Neural progenitor cell (in vitro differentiated cells): ENCODE data around the gene GAS2L1. TPM values are rescaled to one million over a fixed set of nuclear protein-coding genes. Genes with fewer than 3 reads are reported as not detected.
"Not testable (repeated sequence)": the region's sequence is repeated elsewhere in the genome, so short reads cannot be mapped to it uniquely, and the experiment has no call there.

Experiments
- DNase-seq: peaks from one replicate; pipeline ENCODE4 v3.0.0-alpha.2; 2016; ENCODE audit warnings: low spot score
- H2AFZ ChIP-seq: fragments of 200-600 bp; sonication (generic); replicated peaks from 2 replicates; pipeline ENCODE4 v1.6.1; 2016; ENCODE audit warnings: antibody characterized with exemption
- H3F3A ChIP-seq: fragments of 200-600 bp; sonication (generic); 2 replicates; pipeline ENCODE4 v1.6.1; 2016; ENCODE audit warnings: antibody characterized with exemption, low read depth
- H3K27ac ChIP-seq: fragments of 200-600 bp; sonication (generic); 2 replicates; pipeline ENCODE4 v1.5.1; 2016; ENCODE audit warnings: mild to moderate bottlenecking
- H3K27me3 ChIP-seq: fragments of 200-600 bp; sonication (generic); 2 replicates; pipeline ENCODE4 v1.6.1; 2016; ENCODE audit warnings: mild to moderate bottlenecking, moderate library complexity
- H3K36me3 ChIP-seq: fragments of 200-600 bp; sonication (generic); 2 replicates; pipeline ENCODE4 v1.5.1; 2016
- H3K4me1 ChIP-seq: fragments of 200-600 bp; sonication (generic); 2 replicates; pipeline ENCODE4 v1.6.1; 2016; ENCODE audit warnings: mixed run types
- H3K4me2 ChIP-seq: fragments of 200-600 bp; sonication (generic); 2 replicates; pipeline ENCODE4 v1.6.1; 2016
- H3K4me3 ChIP-seq: fragments of 200-600 bp; sonication (generic); 2 replicates; pipeline ENCODE4 v1.5.1; 2016
- H3K79me2 ChIP-seq: fragments of 200-600 bp; sonication (generic); 2 replicates; pipeline ENCODE4 v1.6.1; 2016; ENCODE audit warnings: low read depth
- H3K9ac ChIP-seq: fragments of 200-600 bp; sonication (generic); 2 replicates; pipeline ENCODE4 v1.6.1; 2016
- H3K9me3 ChIP-seq: fragments of 200-600 bp; sonication (generic); 2 replicates; pipeline ENCODE4 v1.5.1; 2016; ENCODE audit warnings: low read depth
- H4K20me1 ChIP-seq: fragments of 200-600 bp; sonication (generic); 2 replicates; pipeline ENCODE4 v1.6.1; 2016; ENCODE audit warnings: low read depth
- H3K27ac Mint-ChIP-seq: 3 replicates; pipeline ENCODE4 v1.8.0; 2021; ENCODE audit warnings: mixed read lengths
- H3K27me3 Mint-ChIP-seq: 2 replicates; pipeline ENCODE4 v1.8.0; 2022; ENCODE audit warnings: low read depth, mild to moderate bottlenecking, inconsistent platforms, moderate library complexity, mixed read lengths; ENCODE audit not compliant: insufficient read depth
- H3K36me3 Mint-ChIP-seq: 3 replicates; pipeline ENCODE4 v1.8.0; 2021; ENCODE audit warnings: mixed read lengths
- H3K4me1 Mint-ChIP-seq: 3 replicates; pipeline ENCODE4 v1.8.0; 2021; ENCODE audit warnings: mixed read lengths
- H3K4me3 Mint-ChIP-seq: 3 replicates; pipeline ENCODE4 v1.8.0; 2021; ENCODE audit warnings: mild to moderate bottlenecking, moderate library complexity, mixed read lengths
- H3K9me3 Mint-ChIP-seq: 3 replicates; pipeline ENCODE4 v1.8.0; 2020; ENCODE audit warnings: mixed read lengths
- CTCF ChIP-seq: fragments of 200-600 bp; sonication (generic); IDR thresholded peaks from 2 replicates; pipeline ENCODE4 v1.5.1; 2017; ENCODE audit warnings: antibody characterized with exemption, mild to moderate bottlenecking
- EZH2 ChIP-seq: fragments of 200-600 bp; sonication (generic); IDR thresholded peaks from 2 replicates; pipeline ENCODE4 v1.6.1; 2017; ENCODE audit warnings: antibody characterized with exemption, mild to moderate bottlenecking, moderate library complexity
- EZH2phosphoT487 ChIP-seq: fragments of 200-600 bp; sonication (generic); IDR thresholded peaks from 2 replicates; pipeline ENCODE4 v1.6.1; 2017; ENCODE audit warnings: antibody characterized with exemption
- microRNA-seq: library from miRNA; unstranded; fragments of <30 nt; microRNA quantifications from one replicate; pipeline ENCODE4, GENCODE V29; 2016
- small RNA-seq: library from RNA; depleted of rRNA; stranded (forward); fragments of <200 nt; gene quantifications from one replicate; pipeline ENCODE3, GENCODE V24; 2015
- total RNA-seq: library from RNA; depleted of rRNA; stranded (reverse); fragments of >200 nt; gene quantifications from 2 replicates; pipeline ENCODE4 v1.2.3, GENCODE V29; 2015; ENCODE audit warnings: low replicate concordance

GAS2L1 gene
- total RNA-seq, 1 donor from 2014 or later: 0.95 TPM

- no peak overlapping the region for H3K4me3 ChIP-seq
- TF ChIP-seq CTCF (no peak), EZH2 (no peak), EZH2phosphoT487 (no peak)
- Mint-ChIP-seq H3K36me3 (peaks cover 21% of the 10 kb centered on the region), H3K4me1 (no peaks in the 10 kb centered on the region), H3K4me3 (no peak overlapping the region), H3K27me3 (peaks cover 8% of the 10 kb centered on the region), H3K9me3 (no peaks in the 10 kb centered on the region), H3K27ac (no peak overlapping the region)
- no peak overlapping the region for H3K9ac ChIP-seq
- H3K4me1 ChIP-seq: no peaks in the 10 kb centered on the region
- H3F3A ChIP-seq: no peaks in the 10 kb centered on the region
- H3K4me2 ChIP-seq: no peak overlapping the region
- DNase-seq: no peak
- H3K36me3 ChIP-seq: no peaks in the 10 kb centered on the region
- H2AFZ ChIP-seq: no peak overlapping the region
- no peak overlapping the region for H3K27ac ChIP-seq
- H3K27me3 ChIP-seq: no peaks in the 10 kb centered on the region
- no peaks in the 10 kb centered on the region for H4K20me1 ChIP-seq
- no peaks in the 10 kb centered on the region for H3K79me2 ChIP-seq
- no peaks in the 10 kb centered on the region for H3K9me3 ChIP-seq
These were observed 46.8 kb downstream of the GAS2L1 start for GRCh38 chr22:29353286-29353685.

GRCh38 chr22:29353860-29354259 lies 47.4 kb downstream of the GAS2L1 start:
- H3K4me1 ChIP-seq: no peaks in the 10 kb centered on the region
- H3K9ac ChIP-seq: no peak overlapping the region
- H3K4me2 ChIP-seq: no peak overlapping the region
- Mint-ChIP-seq H3K9me3 (no peaks in the 10 kb centered on the region), H3K27ac (no peak overlapping the region), H3K4me1 (no peaks in the 10 kb centered on the region), H3K27me3 (peaks cover 8% of the 10 kb centered on the region), H3K36me3 (peaks cover 17% of the 10 kb centered on the region), H3K4me3 (no peak overlapping the region)
- H3K36me3 ChIP-seq: no peaks in the 10 kb centered on the region
- no peaks in the 10 kb centered on the region for H3F3A ChIP-seq
- no peak overlapping the region for H3K27ac ChIP-seq
- TF ChIP-seq CTCF: no peak
- TF ChIP-seq EZH2: no peak
- no peaks in the 10 kb centered on the region for H4K20me1 ChIP-seq
- H2AFZ ChIP-seq: no peak overlapping the region
- no peak for DNase-seq
- H3K9me3 ChIP-seq: no peaks in the 10 kb centered on the region
- H3K79me2 ChIP-seq: no peaks in the 10 kb centered on the region
- no peak overlapping the region for H3K4me3 ChIP-seq
- H3K27me3 ChIP-seq: no peaks in the 10 kb centered on the region

- not testable (repeated sequence) for H3K27me3 ChIP-seq, H3K27ac Mint-ChIP-seq, H3K4me1 Mint-ChIP-seq, H3K9me3 Mint-ChIP-seq, H2AFZ ChIP-seq, H3K9ac ChIP-seq, H3K4me3 ChIP-seq, H3K27ac ChIP-seq, DNase-seq, H3F3A ChIP-seq, H3K27me3 Mint-ChIP-seq, H3K36me3 ChIP-seq, H3K79me2 ChIP-seq, H4K20me1 ChIP-seq, H3K4me2 ChIP-seq, H3K9me3 ChIP-seq, H3K4me1 ChIP-seq, H3K4me3 Mint-ChIP-seq
- peaks cover 14% of the 10 kb centered on the region for H3K36me3 Mint-ChIP-seq
These were observed 50.9 kb downstream of the GAS2L1 start for GRCh38 chr22:29357193-29357890.

- H4K20me1 ChIP-seq: peaks cover 3% of the 10 kb centered on the region
- Mint-ChIP-seq H3K4me1 (peaks cover 7% of the 10 kb centered on the region), H3K4me3 (no peak overlapping the region), H3K9me3 (no peaks in the 10 kb centered on the region), H3K27me3 (peaks cover 8% of the 10 kb centered on the region), H3K36me3 (peaks cover 11% of the 10 kb centered on the region), H3K27ac (no peak overlapping the region)
- no peaks in the 10 kb centered on the region for H3K79me2 ChIP-seq
- peaks cover 12% of the 10 kb centered on the region for H3K4me1 ChIP-seq
- H3K27me3 ChIP-seq: no peaks in the 10 kb centered on the region
- H3K4me3 ChIP-seq: no peak overlapping the region
- peak; percentile 71 for DNase-seq
- H3K36me3 ChIP-seq: no peaks in the 10 kb centered on the region
- H3K9me3 ChIP-seq: no peaks in the 10 kb centered on the region
- H2AFZ ChIP-seq: no peak overlapping the region
- no peak overlapping the region for H3K4me2 ChIP-seq
- H3K9ac ChIP-seq: no peak overlapping the region
- H3F3A ChIP-seq: peaks cover 16% of the 10 kb centered on the region
- TF ChIP-seq CTCF: peak; percentile 64
- TF ChIP-seq EZH2phosphoT487: no peak
- no peak for TF ChIP-seq EZH2
- no peak overlapping the region for H3K27ac ChIP-seq
These were observed 53.0 kb downstream of the GAS2L1 start for GRCh38 chr22:29359469-29359868.

Small RNAs within 50 kb of the gene (microRNA-seq; reads per million reads assigned to microRNA genes)
- 1.6 reads per million for gene MIR3653

Small RNAs within 50 kb of the gene (small RNA-seq; reads per million reads assigned to genes)
- not detected for gene MIR3653

Other genes starting within 250 kb of the GAS2L1 start
- gene C22orf31, start 244.8 kb upstream of the GAS2L1 start, total RNA-seq: not detected in 2 replicates
- 1.4 and 1.9 TPM in 2 replicates for gene KREMEN1, start 233.6 kb upstream of the GAS2L1 start, total RNA-seq
- gene EMID1, start 100.8 kb upstream of the GAS2L1 start, total RNA-seq: 6.7 and 17.7 TPM in 2 replicates
- gene RHBDD3, start 38.7 kb upstream of the GAS2L1 start, total RNA-seq: 16.3 and 78.8 TPM in 2 replicates
- 281 and 379 TPM in 2 replicates for gene EWSR1, start 38.4 kb upstream of the GAS2L1 start, total RNA-seq
- gene RASL10A, start 9.0 kb downstream of the GAS2L1 start, total RNA-seq: 0.09 and 0.26 TPM in 2 replicates
- gene AP1B1, start 81.9 kb downstream of the GAS2L1 start, total RNA-seq: 34.7 and 57.0 TPM in 2 replicates
- not detected in 2 replicates for gene RFPL1, start 131.9 kb downstream of the GAS2L1 start, total RNA-seq
- gene NEFH, start 173.6 kb downstream of the GAS2L1 start, total RNA-seq: 0.31 and 0.43 TPM in 2 replicates
- 42.9 and 49.0 TPM in 2 replicates for gene THOC5, start 247.1 kb downstream of the GAS2L1 start, total RNA-seq